22Rv1 (cell line): Measurements from ENCODE around the gene LCN6.

ENCODE experiments used
- ZFX ChIP-seq: fragments of 450-650 bp; IDR thresholded peaks from 2 replicates; pipeline ENCODE4 v1.6.1; 2017; ENCODE audit warnings: antibody characterized with exemption, borderline replicate concordance
- TF ChIP-seq, protein P1 (sequence below): fragments of 450-650 bp; IDR thresholded peaks from 2 replicates; pipeline ENCODE4 v1.5.1; 2017; ENCODE audit warnings: mild to moderate bottlenecking

DNA sequence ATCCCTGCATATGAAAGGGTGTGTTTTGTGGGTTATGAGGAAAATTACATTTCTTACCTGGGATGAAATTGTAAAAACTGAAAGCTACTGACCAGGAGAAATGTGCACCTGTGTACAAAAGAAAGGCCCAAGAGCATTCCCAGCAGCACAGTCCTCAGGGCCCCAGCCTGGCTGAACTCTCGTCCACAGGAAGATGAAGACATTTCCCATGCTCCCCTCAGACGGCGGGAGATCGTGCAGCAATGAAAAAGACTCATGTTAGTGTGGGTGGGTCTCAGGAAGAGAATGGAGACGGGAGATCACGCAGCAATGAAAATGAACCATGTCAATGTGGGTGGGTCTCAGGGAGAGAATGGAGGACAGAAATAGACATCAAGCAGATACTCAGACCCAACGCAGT is 28.6 kb upstream of the LCN6 start:
- TF ChIP-seq, protein P1, sequence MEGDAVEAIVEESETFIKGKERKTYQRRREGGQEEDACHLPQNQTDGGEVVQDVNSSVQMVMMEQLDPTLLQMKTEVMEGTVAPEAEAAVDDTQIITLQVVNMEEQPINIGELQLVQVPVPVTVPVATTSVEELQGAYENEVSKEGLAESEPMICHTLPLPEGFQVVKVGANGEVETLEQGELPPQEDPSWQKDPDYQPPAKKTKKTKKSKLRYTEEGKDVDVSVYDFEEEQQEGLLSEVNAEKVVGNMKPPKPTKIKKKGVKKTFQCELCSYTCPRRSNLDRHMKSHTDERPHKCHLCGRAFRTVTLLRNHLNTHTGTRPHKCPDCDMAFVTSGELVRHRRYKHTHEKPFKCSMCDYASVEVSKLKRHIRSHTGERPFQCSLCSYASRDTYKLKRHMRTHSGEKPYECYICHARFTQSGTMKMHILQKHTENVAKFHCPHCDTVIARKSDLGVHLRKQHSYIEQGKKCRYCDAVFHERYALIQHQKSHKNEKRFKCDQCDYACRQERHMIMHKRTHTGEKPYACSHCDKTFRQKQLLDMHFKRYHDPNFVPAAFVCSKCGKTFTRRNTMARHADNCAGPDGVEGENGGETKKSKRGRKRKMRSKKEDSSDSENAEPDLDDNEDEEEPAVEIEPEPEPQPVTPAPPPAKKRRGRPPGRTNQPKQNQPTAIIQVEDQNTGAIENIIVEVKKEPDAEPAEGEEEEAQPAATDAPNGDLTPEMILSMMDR: no peak
- TF ChIP-seq ZFX: no peak
